Right lobe of liver (tissue), 4 donors: ENCODE data around the gene KRT28.

Experiments used
- CTCF ChIP-seq, 4 donors: fragments of 200-600 bp in 3 of 4; fragments of 450-650 bp in 1 of 4; IDR thresholded peaks; one replicate each; pipeline versions ENCODE4 v1.5.1 to v1.8.0; 2016 to 2022; ENCODE audit warnings: antibody characterized with exemption in 4 of 4, mild to moderate bottlenecking in 2 of 4
- POLR2A ChIP-seq: fragments of 450-650 bp; IDR thresholded peaks from one replicate; pipeline ENCODE4 v1.6.1; 2017; ENCODE audit warnings: antibody characterized with exemption, mild to moderate bottlenecking
- donor health status: DM: no; HTN: no; CAD: no.
- donor health status: DM: no; HTN: no; CAD: no.
- donor health status: DM: no; HTN: yes; CAD: no.

- TF ChIP-seq CTCF (IDR thresholded peaks at IDR 0.05) (no peak), POLR2A (no peak)
Observed at GRCh38 chr17:40839194-40839593, 39.4 kb upstream of the KRT28 start.
